H1 (cell line): ENCODE results near the gene OPCML.

Experiments used
- CREB1 ChIP-seq: IDR thresholded peaks from 2 replicates; pipeline ENCODE4 v1.6.1; 2012; ENCODE audit warnings: inconsistent platforms
- CTBP2 ChIP-seq: IDR thresholded peaks from 2 replicates; pipeline ENCODE4 v1.7.0; 2011; ENCODE audit warnings: borderline replicate concordance, mild to moderate bottlenecking, moderate library complexity, mixed read lengths, low read length; ENCODE audit not compliant: insufficient read depth, insufficient read length
- SIN3A ChIP-seq, 2 experiments: IDR thresholded peaks in 1 of 2; conservative IDR thresholded peaks in 1 of 2; 2 replicates each; pipeline ENCODE4 v1.6.1; 2011 to 2012; ENCODE audit warnings: low read length in 2 of 2, improper control_type of control experiment in 1 of 2, low read depth in 1 of 2, mild to moderate bottlenecking in 1 of 2
- SIRT6 ChIP-seq: IDR thresholded peaks from one replicate; pipeline ENCODE4 v1.7.1; 2012; ENCODE audit warnings: low read length, inconsistent platforms
- TAF1 ChIP-seq: IDR thresholded peaks from 2 replicates; pipeline ENCODE4 v1.6.1; 2011; ENCODE audit warnings: mild to moderate bottlenecking, low read depth, low read length

- TF ChIP-seq SIN3A (conservative IDR thresholded peaks at IDR 0.05 in 1 of 2, IDR thresholded peaks at IDR 0.05 in 1 of 2; ENCODE audit: low read depth in 1 of 2, low read length in 2 of 2) (no peak), SIRT6 (no peak), TAF1 (no peak), CREB1 (no peak), CTBP2 (no peak)
These were observed 562.4 kb downstream of the OPCML start for GRCh38 chr11:132969892-132970291.
